ENCODE data around the gene CCDC188. TPM values are rescaled to one million over a fixed set of nuclear protein-coding genes. Genes with fewer than 3 reads are reported as not detected.

Gene CCDC188
- total RNA-seq, 1 donor from 2014 or later: not detected

DNA sequence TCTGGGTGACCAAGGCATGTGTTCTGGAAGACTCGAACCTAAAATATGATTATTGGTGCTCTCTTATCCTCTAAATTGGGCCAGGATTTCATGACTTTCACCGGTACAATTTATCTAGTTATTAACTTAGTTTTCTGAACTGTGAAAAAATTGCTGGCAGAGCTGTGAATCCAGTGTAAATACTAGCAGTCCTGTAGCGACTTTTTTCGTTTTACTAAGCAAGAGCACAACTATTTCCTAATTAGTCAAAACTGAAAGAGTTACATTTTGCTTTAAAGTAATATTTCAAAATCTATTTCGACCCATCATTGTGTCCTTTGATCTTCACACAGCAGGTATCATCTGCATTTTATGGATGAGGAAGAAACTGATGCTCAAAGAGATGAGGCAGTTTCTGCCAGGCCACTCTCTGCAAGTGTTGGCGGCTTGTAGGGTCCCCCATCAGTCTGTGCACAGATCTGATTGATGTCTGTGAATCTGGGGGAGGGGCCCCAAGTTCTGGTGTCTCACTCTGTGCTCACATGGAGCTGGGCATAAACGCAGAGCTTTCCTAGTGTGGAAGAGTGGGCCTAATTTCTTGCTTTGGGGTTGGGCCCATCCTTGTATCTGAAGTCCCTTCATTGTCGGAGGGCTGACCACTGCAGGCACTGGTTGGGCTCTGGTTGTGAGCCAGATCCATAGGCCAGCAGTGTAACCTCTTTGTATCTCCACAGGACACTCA lies 32.4 kb downstream of the CCDC188 start:
- no peak for DNase-seq (ENCODE audit: low spot score)

DNA sequence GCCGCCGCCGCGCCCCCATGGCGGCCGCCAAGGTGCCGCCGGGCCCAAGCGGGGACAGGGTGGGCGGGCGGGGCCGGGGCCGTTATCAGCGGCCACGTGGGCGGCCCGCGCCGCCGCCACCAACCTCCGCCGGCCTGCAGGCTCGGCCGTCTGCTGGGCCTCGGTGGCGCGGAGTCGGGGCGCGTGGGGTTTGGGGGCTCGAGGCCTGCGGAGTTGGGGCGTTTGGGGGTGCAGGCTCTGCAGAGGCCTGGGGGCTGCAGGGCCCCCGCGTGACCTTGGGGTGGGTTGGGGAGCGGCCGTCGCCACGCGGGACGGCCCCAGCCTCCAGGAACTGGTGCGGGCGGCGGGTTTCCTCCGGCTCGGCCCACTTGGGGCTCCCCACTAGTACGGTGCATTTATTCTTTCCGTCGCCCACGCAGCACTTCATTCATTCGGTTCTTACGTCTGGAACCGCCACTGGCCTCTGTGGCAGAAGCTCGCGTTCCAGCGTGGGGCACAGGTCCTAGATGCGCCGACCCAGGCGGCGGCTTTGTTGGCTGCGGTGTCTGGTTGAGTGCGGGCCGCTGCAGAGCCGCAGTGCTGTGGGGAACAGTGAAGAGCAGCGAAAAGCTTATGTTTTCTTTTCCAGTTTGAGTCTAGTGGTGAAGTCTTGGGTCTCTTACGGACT lies 33.1 kb downstream of the CCDC188 start:
- DNase-seq (ENCODE audit: low spot score): no peak

DNA sequence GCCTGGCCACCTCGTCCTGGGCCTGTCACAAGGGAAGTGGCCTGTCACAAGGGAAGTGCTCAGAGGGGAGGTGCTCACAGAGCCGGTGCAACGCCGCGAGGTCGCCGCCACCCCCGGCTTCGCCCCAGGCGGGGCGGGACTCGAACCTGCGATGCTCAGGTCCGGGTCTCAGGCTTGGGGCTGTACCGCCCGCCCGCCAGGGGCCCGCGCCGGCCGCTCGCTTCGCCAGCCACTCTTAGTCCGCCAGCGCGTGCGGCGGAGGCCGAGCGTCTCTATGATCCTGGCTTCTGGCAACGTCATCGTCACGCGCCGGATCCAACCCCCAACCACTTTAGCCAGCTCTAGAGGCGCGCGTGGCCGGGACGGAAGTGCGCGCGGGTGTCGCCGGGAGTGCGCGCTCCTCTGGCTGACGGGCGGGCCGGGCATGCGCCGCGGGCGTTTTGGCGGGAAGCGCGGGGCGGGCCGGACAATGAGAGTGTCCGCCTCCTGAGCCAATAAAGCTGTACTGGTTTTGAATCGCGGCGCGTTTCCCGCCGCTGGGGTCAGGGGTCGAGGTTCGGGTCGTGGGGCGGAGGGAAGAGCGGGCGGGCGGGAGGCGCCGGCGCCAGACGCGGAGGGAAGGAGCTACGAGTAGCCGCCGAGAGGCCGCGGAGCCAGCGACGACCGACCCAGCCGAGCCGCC lies 33.8 kb downstream of the CCDC188 start, which contains the start of gene TRMT2A:
TSS of gene TRMT2A (minus strand) at position 276 of the 682 bp plus-strand sequence. CDS start 320 bp downstream, outside the sequence.
- DNase-seq (ENCODE audit: low spot score): peak; percentile 99

DNA sequence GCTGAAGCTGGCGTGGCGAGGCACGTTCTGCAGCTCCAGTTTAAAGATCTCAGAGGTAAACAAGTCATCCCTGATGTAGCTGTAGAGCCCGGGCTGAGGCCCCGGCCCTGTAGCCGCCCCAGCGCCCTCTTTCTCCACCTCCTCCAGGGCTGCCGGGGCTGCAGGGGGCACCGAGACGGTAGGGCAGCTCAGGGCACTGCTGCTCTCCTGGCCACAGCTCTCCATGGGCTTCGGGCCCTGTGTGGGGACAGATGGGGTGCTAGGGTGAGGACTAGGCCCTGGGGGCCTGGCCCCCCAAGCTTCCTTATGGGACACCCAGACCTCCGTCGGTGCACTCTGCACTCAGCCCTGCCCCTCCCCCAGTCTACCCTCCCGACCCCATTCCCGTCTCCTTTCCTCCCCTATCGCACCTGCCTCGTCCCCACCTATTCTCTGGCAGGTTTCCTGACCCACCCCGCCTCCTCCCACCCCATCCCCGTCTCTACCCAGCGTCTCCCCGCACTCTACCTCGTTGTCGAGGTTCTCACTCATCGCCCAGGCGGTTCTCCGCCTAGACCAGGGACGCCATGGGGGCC lies 34.4 kb downstream of the CCDC188 start:
- no peak for DNase-seq (ENCODE audit: low spot score)

DNA sequence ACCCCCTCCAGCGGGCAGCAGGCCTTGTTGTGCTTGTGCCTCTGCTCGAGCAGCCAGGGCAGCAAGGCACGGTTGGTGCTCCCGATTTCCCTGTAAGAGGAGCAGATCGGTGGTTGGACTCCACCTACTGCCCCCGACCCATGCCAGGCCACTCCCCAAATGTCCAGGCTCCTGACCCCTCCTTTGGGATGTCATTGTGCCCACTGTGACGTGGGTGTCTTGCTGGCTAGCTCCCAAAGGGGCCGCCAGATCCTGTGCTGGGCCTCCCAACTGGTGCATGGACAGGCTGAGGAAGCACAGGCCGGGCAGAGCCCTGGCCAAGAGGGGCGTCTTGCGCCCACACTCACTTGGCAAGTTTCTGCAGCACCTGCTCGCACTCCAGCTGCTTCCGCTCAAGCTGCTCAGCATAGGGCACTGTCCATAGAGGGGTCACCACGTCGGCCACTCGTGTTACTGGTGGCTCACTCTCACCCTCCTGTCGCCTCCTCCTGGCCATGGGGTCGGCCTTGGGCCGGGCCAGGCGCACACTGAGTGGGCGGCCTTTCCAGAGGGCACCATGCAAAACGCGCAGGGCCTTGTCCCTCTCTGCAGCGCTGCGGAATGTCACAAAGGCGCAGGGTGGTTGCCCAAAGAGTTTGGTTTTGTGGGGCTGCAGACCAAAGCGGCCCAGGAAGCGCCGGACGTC lies 35.0 kb downstream of the CCDC188 start, which contains the start of gene RANBP1:
TSS of gene RANBP1 (plus strand) at position 414 of the 685 bp plus-strand sequence. CDS start at position 495, 81 bp downstream.
- no peak for DNase-seq (ENCODE audit: low spot score)

DNA sequence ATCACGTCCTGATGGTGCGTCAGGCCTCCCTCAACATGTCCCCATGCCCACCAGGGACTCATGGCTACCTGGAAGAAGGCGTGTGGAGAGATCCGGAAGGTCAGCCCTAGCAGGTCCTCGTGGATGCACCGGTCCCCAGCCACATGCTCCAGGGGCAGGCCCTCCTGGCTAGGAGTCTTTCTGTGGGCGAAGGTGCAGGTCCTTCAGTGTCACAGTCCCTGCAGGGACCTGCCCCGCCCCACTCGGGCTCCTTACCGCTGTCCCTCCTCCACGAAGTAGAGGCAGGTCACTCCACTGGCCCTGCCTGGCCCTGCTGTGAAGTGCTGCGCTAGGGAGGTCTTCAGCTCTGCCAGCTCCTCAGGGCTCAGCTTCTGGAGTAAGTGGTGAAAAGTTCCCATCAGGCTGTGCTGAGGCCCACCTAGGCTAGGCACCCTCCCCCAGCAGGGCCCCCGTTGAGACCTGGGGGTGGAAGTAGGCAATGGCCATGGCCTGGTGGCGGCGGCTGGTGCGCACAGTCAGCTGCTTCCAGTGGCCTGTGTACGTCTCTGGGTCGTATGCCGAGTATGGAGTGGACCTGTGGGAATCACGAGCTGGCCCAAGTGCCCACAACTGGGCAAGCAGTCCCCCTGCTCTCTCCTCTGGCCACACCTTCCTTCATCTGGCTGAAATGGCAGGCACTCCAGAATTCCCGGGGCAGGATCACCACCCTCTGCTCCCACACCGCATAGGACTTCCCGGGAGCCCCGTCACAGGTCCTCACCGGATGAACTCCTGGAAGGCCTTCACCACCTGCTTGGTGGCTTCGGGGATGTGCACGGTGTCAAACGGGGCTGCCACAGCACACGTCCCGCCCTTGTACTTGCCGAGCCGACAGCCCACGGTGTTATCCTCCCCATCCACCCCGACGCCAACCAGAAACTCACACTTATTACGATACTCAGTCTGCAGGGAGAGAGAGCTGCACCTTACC lies 36.1 kb downstream of the CCDC188 start:
- no peak for DNase-seq (ENCODE audit: low spot score)

DNA sequence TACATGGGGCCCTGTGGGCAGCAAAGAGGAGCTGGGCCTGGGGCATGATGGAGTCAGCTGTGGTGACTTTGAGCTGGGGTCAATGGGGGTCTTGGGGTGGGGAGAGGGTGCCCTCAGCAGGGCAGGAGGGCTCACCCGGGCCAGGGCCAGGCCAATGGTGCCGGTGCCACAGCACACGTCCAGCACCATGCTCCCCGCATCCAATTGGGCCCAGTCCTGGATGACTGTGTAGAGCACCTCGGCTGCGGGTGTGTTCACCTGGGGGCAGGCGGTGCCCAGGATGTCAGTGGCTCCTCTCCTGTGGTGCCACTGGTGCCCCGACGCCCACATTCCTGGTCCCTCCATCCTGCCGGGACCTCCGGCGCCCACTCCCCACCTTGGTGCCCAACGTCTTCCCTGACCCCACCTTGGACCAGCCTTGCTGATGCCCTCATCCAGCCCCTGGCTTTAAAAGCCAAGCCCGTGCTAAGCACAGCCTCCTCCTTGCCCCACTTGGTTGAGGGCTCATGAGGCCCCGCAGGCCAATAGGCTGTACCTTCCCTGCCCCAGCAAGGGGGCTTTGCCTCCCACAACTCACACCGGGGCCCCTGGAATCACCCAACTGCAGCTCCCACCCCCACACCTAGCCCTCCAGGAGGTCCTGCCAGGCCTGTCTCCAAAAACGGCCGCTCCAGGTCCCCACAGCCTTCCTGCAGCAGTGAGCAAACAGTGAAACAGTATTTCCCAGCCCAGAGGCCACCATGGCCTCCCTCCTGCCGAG lies 37.1 kb downstream of the CCDC188 start:
- DNase-seq (ENCODE audit: low spot score): no peak

DNA sequence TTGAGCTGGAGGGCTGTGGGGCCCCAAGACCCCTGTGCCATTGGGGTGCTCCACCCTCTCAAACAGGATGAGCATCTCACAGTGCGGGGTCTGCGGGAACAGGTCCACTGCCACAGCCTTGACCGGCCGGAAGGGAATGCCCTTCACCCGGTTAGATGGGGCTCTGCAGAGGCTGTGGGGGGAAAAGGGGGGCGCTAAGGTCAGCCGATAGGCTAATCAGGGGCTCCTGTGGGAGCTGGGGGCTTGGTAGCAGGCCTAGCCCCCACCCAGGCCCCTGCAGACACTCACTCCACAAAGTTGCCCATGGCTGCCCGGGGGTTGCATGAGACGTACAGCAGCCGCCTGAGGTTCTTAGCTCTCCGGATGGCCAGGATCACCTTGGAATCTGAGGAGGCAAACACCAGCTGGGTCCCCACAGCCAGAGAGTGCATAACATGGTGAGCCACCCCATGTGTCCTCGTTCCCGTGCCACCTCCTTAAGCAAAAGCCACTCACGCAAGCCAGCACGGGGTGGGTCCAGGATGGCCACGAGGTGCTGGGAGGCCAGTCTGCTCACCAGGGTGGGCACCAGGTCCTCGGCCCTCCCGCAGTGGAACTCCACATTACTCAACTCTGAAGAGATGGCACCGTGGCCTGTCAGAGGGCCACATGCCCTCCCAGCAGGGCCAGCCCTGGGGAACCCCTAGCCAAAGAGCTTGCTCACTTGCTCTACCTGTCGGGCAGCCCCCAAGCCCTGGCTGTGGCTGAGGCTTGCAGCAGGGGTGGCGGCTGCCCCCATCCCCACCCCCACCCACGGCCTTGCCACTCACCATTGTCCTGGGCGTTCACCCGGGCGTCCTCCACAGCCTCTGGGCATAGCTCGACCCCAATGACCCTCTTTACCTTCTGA lies 38.0 kb downstream of the CCDC188 start:
- DNase-seq (ENCODE audit: low spot score): no peak

DNA sequence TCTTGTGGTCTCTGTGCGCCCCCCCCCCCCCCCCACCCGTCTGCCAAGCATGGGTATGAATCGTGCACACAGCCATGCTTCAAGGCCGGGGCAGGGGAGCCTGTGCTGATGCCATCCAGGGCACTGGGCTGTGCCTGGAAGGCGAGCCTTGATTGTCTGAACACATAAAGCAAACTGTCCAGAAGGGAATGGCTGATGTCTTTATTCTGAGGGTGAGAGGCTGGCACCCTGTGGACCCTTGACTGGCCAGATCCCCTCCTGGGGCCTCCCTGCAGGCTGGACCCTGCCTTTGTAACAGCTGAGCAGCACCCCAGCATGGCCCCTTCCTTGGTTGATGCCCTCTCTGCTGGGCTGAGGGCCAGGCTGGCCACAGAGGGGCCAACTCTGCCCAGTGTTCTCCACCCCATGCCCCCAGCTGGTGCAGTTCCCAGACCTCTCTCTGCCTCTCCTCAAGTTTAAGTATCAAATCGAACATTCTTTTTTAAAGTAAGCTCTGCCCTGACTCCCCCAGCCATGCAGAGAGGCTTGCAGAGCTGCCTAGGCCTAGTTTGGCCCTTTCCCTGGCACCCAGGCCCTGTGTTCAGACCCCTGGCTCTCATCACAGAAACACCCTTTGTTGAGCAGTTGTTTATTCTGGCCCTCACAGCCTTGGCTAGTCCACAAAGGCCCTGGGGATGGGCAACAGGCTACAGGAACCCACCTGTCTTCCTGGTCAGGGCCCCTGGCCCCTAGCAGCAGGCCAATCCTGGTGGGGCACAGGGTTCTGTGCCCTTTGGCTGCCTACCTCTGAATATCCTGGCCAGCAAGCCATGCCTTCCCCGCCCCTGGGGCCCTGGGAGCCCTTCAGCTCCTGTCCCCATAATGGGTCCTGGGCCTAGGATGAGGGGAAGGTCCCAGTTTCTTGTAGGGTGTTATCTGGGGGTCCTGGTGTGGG lies 38.9 kb downstream of the CCDC188 start:
- DNase-seq (ENCODE audit: low spot score): no peak

DNA sequence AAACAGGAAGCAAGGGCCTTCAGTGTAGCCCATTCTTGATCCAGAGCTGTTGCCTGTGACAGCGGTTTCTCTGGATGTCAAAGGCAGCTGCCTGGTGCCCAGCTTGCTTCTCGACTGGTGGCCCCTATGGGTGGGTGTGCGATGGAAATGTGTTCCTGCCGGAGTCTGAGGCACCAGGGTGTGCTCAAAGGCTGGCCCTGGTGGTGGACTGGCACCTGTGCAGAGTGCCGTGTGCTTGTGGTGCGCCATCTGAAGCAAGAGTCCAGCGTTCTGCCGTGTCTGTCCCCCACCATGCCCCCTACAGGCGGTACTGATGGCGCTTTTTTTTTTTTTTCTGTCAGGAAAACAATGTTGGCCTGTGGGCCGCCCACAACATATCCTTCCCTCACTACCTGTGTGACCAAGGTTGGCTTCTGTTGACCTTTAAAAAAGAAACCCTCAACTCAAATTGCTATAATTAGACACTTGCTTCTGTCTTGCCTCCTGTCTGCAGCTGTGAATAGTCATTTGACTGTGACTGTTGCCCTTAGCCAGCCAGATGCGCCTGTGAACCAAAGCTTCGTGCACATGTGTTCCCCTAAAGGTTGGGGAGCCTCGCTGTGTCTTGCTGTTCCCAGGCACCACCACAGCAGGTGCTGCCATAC lies 39.7 kb downstream of the CCDC188 start:
- no peak for DNase-seq (ENCODE audit: low spot score)

DNA sequence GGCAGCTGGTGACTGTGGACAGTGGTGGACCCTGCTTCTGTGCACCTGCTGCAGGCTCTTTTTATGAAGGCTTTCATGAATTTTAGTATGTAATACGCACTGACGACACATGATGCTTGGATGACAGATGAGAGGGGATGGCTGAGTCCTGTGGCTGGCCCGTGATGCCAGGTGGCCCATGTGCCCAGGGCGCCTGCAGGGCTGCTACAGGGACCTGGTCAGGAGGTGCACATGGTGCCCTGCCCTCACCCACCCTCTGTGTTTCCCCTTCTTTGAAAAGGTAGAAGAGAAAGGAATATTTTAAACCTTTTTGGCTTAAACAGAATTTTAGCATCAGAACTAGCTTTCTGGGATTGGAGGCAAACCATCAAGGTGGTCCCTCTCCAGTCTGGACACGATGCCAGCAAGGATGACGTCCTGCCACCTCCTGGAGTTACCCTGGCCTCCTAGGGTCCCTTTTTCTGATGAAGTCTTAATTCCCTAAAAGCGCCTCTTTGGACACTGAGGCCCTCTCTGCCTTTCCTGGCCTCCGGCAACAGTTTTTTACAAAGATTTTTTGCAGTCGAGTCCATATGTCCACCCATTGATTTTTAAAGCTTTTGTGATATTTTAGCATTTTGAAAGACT lies 40.4 kb downstream of the CCDC188 start:
- DNase-seq (ENCODE audit: low spot score): no peak

DNA sequence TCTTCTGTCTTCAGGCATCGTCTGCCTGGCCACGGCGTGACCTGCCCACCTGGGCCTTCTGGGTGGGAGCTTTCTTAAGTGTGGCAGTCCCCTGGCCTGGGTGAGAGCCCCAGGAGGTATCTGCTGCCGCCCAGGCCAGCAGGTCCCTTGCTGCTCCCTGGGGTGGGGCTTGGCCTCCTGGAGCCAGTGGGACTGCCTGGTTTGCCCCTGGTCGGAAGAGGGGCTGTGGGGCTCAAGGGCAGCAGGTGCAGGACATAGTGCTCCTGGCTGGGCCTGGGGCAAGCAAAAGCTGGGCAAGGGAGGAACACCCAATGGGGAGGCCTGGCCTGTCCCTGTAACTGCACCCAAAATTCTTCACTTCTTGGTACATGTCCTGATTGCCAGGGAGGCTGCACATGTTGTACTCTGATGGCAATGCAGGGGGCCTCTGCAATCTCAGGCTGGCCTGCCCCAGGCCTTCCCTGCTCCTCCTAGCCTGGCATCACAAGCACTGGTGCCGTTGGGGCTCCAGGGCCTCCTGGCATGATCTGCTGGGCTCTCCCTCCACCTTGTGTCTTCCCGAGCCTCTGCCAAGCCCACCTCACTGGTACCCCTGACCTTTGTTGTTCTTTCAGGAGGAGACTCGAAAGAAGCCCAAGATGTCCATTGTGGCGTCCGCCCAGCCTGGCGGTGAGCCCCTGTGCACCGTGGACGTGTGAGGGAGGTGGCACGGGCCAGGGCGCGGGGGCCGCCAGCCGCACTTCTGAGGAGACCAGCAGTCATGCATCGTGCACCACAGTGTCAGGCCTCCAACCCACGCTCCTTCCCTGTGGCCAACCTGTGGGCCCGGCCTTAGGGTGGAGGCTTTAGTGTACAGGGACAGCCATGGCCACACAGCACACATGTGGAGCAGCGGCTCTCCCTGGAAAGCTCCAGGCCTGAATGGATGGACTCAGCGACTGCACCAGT lies 41.2 kb downstream of the CCDC188 start:
- no peak for DNase-seq (ENCODE audit: low spot score)

DNA sequence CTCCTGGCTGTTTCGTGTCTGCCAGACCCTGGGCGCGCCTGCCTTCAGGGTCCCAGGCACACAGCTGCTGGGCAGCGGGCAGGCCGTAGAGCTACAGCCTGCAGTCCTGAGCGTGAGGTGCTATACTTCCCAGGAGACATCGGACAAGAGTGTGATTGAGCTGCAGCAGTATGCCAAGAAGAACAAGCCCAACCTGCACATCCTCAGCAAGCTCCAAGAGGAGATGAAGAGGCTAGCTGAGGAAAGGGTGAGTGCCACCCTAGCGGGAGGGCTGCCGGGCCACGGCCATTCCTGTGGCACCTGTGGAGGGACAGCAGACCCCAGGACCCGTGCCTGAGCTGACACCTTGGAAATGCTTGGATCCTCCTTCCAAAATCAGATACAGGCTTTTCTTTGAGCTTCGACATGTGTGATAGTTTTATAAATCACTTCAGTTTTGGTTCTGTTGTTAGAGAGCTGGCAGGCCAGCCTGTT lies 42.1 kb downstream of the CCDC188 start:
- no peak for DNase-seq (ENCODE audit: low spot score)

DNA sequence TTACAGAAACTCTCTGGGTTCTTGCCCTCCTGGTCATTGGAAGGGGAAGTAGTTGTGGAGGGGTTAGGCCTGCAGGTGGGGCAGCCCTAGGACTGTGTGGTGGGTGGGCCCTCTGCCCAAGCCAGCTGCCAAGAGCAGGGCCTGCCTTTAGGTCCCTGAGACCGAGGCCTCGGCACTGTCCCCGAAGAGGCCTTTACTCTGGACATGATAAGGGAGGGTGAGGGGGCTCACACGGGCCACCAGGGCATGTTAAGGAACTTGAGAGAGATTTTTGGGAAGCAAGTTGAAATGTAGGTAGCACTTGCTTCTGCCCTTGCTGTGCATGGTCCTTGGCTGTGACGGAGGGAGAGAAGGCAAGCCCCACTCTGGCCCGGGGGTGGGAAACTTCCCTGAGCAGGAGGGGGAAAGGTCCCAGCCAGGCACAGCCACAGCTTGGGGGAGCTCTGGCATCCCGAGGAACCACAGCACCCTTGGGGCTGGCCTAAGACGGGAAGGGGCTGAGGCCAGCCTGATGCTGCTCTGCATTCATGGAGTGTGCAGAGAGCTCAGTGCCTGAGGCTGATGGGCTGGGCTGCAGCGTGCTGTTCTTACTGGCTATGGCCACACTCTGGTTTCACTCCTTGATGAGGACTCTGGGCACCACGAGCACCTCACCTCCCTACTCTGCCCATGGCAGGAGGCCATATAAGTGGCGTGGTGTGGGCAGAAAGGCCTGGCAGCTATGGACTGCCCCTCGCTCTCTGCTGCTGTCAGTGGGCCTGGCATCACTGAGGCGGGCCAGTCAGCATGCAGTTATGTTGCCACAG lies 42.7 kb downstream of the CCDC188 start:
- no peak for DNase-seq (ENCODE audit: low spot score)

Measured in umbilical cord (tissue), 2 donors.